ENCODE data around the gene MOB3B. TPM values are rescaled to one million over a fixed set of nuclear protein-coding genes. Genes with fewer than 3 reads are reported as not detected.

Gene MOB3B
- total RNA-seq, 1 experiment from 2014 or later: 0.03 TPM

GRCh38 chr9:27474305-27474704 lies 55.3 kb downstream of the MOB3B start:
- Histone ChIP-seq H3K9me3 (ENCODE audit: control insufficient read depth, insufficient read depth, low read depth, low read length) (no peaks in the 10 kb centered on the region), H3K27me3 (ENCODE audit: control insufficient read depth, insufficient read depth, low read length) (no peaks in the 10 kb centered on the region), H3K27ac (ENCODE audit: low read length) (no peak overlapping the region), H3K4me1 (ENCODE audit: control insufficient read depth, insufficient read depth, low read length) (no peaks in the 10 kb centered on the region), H3K4me3 (ENCODE audit: low read depth in 2 of 2, low read length in 2 of 2) (no peak overlapping the region), H3K36me3 (ENCODE audit: control insufficient read depth, insufficient read depth, low read length) (no peaks in the 10 kb centered on the region)
- ChIA-PET POLR2A (no interaction called here), CTCF (no interaction called here)
- intact Hi-C loops (cut with micrococcal nuclease; ENCODE audit: unreplicated experiment) (no loop called here), in situ Hi-C loops (cut with HindIII; ENCODE audit: low pct_unique_long_range_greater_than_20kb, low sequenced_read_pairs) (no loop called here)
- DNase-seq (ENCODE audit: low read depth, low spot score) (no peak), ATAC-seq (no peak)
- TF ChIP-seq REST (IDR thresholded peaks at IDR 0.05; ENCODE audit: insufficient read depth in 1 of 2, low read depth in 2 of 2, low read length in 1 of 2): no peak
- TF ChIP-seq POLR2AphosphoS5 (IDR thresholded peaks at IDR 0.05; ENCODE audit: low read depth, low read length): no peak
- TF ChIP-seq TCF7L2 (IDR thresholded peaks at IDR 0.05; ENCODE audit: low read depth, low read length): no peak
- no peak for TF ChIP-seq SIN3A (IDR thresholded peaks at IDR 0.05; ENCODE audit: borderline replicate concordance, insufficient read depth, low read depth, low read length)
- TF ChIP-seq CTCF (IDR thresholded peaks at IDR 0.05): no peak
- no TSS peak for BruUV-seq (replicated peaks)

- in situ Hi-C loops (cut with HindIII; ENCODE audit: low pct_unique_long_range_greater_than_20kb, low sequenced_read_pairs) (no loop called here), intact Hi-C loops (cut with micrococcal nuclease; ENCODE audit: unreplicated experiment) (no loop called here)
- H3K9me3 ChIP-seq (ENCODE audit: control insufficient read depth, insufficient read depth, low read depth, low read length): no peaks in the 10 kb centered on the region
- no peak overlapping the region for H3K4me3 ChIP-seq (ENCODE audit: low read depth in 2 of 2, low read length in 2 of 2)
- ChIA-PET POLR2A (no interaction called here), CTCF (no interaction called here)
- BruUV-seq (replicated peaks): no TSS peak
- H3K36me3 ChIP-seq (ENCODE audit: control insufficient read depth, insufficient read depth, low read length): no peaks in the 10 kb centered on the region
- TF ChIP-seq TCF7L2 (IDR thresholded peaks at IDR 0.05; ENCODE audit: low read depth, low read length) (no peak), POLR2AphosphoS5 (IDR thresholded peaks at IDR 0.05; ENCODE audit: low read depth, low read length) (no peak), SIN3A (IDR thresholded peaks at IDR 0.05; ENCODE audit: borderline replicate concordance, insufficient read depth, low read depth, low read length) (no peak), REST (IDR thresholded peaks at IDR 0.05; ENCODE audit: insufficient read depth in 1 of 2, low read depth in 2 of 2, low read length in 1 of 2) (no peak), CTCF (IDR thresholded peaks at IDR 0.05) (no peak)
- no peak overlapping the region for H3K27ac ChIP-seq (ENCODE audit: low read length)
- no peaks in the 10 kb centered on the region for H3K4me1 ChIP-seq (ENCODE audit: control insufficient read depth, insufficient read depth, low read length)
- DNase-seq (ENCODE audit: low read depth, low spot score) (no peak), ATAC-seq (no peak)
- no peaks in the 10 kb centered on the region for H3K27me3 ChIP-seq (ENCODE audit: control insufficient read depth, insufficient read depth, low read length)
Observed at GRCh38 chr9:27473111-27473529, 56.5 kb downstream of the MOB3B start.

All from Panc1 (cell line).